ENCODE data around the gene DXO.

DNA sequence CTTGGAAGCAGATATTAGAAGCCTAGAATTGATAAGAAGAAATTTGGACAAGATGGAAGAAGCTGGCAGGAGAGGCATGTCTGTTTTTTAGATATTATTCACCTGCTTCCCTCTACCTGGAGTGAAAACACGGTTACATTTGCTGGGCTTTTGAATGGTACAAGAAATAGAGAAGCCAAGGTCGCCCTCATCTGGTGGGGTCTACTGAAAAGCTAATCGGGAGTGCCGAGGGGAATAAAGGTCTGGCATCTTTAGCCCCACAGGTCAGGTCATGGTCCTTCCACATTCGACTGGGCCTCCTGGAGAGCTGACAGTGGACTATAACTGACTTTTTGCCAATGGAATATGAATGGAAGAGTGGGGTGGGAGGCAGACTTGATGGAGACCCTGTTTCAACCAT lies 49.0 kb downstream of the DXO start:
- no peak for TF ChIP-seq POLR2A (IDR thresholded peaks at IDR 0.05)
- TF ChIP-seq, protein P1, sequence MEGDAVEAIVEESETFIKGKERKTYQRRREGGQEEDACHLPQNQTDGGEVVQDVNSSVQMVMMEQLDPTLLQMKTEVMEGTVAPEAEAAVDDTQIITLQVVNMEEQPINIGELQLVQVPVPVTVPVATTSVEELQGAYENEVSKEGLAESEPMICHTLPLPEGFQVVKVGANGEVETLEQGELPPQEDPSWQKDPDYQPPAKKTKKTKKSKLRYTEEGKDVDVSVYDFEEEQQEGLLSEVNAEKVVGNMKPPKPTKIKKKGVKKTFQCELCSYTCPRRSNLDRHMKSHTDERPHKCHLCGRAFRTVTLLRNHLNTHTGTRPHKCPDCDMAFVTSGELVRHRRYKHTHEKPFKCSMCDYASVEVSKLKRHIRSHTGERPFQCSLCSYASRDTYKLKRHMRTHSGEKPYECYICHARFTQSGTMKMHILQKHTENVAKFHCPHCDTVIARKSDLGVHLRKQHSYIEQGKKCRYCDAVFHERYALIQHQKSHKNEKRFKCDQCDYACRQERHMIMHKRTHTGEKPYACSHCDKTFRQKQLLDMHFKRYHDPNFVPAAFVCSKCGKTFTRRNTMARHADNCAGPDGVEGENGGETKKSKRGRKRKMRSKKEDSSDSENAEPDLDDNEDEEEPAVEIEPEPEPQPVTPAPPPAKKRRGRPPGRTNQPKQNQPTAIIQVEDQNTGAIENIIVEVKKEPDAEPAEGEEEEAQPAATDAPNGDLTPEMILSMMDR (IDR thresholded peaks at IDR 0.05), result no peak
